CD4-positive, alpha-beta T cell treated with Interleukin-4 for 4 hours (primary cell): ENCODE results near the gene LETMD1.
A peak's percentile ranks its signal among the peaks of the same experiment; 100 is the strongest.

Source experiments
- DNase-seq: peaks from one replicate; pipeline ENCODE4 v3.0.0-alpha.2; 2020

The LETMD1 gene

DNA sequence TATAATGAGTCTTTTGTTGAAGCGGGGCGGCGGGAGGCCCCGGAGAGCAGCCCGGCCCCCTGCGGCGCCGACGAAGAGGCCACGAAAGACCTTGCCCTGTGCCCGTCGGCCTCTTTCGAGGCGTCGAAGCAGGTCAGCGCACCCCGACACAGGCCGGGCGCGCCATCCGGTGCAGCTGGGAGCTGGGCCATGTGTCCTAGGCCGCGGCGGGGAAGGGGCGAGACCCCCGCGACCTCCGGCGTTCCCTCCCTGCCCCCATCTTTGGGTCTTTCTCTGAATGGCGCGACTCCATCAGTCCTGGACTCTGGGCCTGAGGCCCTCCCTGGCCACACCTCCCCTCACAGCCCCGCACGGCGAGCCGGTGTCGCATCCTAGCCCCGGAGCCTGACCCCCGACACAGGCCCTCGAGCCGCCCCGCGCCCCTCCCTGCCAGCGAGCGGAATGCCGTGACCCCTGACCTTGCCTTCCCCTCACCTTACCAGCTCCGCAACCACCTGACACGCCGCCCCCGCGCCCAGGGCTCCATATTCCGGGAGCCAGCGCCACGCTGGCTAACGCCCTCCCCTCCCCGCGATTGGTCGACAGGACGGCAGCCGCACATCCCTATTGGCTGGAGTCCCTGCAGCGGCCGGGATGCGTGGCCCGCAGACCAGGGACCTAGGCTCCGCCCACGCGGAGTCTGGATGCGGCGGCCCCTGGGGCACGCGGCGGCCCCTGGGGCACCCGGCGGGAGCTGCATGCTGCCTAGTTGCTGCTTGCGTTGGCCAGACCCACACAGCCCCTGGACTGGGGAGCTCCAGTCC lies 22.1 kb upstream of the LETMD1 start, which contains the start of gene SLC11A2:
TSS of gene SLC11A2 (minus strand) at position 549 of the 803 bp plus-strand sequence. CDS start 15,656 bp downstream, outside the sequence.
- DNase-seq = peak; percentile 91

DNA sequence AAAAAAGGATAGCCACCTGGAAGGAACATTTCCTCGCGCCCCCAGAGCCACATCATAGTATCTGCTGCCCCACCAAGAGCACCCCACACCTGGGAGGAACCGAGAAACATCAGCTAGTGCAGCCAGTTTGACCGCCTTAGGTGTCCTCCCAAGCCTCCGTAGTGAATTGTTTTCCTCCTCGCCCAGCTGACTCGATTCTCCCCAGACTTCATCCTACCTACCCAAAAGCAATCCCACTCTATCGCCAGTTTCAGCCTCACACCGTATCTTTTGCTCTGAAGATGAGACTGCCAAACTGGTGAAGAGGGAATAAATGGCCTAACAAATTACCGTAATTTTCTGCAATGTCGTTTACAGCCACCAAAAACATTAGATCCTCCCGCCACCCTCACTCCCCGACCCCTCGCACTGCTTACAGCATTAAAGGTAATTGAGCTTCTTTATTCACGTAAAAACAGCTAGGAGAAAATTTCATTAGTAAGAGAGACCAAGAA lies 20.7 kb upstream of the LETMD1 start:
- DNase-seq = no peak

DNA sequence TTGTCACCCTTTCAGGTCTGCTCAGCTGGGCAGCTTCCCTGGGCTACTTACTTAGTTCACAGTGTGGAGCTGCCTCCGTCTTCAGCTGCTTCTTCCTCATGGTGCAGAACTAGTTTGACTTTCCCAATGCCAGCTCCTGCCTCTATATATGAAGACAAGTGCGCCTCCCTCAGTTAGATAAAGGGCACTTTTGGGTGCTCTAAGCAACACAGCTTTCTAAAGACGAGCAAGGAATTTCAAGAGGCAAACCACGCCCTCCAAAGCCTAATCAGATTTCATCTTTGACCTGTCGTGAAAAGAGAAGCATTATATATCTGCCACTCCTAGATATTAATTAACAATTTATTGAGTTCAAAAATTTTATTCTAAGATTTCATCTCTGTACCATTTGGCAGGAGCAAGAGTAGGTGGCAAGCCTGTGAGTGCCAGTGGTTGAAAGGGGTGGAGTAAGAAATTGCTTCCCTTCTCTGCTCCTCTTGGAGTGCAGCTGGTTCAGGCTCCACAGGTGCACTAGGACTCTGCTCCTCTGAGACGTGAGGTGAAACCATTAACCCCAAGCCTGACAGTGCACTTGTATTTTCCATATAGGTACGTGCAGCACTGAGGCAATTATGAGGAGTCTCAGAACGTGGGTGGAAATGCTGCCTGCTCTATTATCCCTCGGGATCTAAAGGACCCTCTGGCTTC lies 19.9 kb upstream of the LETMD1 start:
- peak; percentile 41 for DNase-seq

DNA sequence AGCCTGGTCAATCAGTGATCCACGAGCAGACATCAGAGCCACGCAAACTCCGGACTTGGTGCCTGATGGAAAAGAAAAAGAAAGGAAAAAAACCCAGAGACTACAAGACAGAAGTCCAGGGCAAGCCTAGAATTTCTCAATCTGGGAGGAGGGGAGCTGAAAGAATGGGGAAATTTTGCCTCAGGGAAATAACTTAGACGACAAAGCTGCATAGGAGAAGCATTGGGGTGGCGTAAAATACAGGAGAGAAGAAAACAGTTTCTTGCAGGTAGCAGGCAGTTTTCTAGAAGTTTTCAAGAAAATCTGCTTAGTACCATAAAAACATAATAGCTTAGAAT lies 19.3 kb upstream of the LETMD1 start:
- no peak for DNase-seq

DNA sequence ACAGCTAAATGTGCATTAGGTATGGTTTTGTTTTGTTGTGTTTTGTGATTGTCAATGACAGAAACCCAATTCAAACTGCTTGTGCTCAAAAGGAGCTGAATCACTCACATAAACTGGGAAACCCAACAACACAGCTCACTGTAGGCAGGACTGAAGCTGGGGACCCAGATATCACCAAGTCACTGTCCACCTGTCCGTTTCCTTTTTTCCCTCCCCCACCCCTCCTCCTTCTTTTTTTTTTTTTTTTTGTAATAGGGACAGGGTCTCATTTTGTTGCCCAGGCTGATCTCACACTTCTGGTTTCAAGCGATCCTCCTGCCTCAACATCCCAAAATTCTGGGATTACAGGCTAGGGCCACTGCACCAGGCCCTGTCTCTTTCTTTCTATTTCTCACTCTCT lies 15.1 kb upstream of the LETMD1 start:
- no peak for DNase-seq

DNA sequence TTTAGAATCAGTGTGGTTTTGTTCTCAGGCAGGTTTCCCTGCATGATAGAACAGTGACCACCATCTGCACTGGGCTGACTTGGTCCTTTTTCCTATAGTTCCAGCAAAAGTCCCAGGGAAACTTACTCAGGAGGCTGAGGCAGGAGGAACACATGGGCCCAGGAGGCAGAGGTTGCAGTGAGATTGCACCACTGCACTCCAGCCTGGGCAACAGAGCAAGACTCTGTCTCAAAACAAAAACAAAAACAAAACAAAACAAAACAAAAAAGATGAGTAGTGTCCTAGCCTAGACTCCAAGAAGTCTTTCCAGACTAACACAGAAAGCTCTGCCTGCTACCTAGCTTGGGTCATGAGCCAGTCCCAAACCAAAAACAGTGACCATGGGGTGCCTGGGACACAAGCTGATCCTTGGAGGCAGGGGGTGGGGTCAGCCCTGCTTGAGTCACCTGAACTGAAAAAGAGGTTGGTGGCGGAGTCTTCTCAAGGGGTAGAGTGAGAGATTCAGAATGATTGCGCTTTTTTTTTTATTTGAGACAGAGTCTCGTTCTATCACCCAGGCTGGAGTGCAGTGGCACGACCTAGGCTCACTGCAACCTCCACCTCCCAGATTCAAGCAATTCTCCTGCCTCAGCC lies 14.6 kb upstream of the LETMD1 start:
- DNase-seq = no peak

DNA sequence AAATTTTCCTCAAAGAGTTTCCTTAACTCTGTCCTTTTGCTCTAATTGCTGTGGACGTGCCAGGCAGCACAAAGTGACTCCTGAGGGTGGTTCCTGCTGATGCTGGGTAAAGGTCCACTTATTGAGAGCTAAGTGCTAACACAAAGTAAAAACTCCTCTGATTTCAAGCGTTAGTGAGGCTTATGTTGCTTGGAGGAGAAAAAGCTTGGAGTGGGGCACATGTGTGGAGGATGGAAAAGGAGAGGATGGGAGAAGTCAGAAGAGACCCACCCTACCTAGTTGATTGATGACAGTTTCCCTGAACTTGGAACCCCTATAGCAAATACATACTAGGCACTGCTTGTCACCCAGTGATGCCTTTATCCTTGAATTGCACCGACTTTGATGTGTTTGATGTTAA lies 11.8 kb upstream of the LETMD1 start:
- no peak for DNase-seq

DNA sequence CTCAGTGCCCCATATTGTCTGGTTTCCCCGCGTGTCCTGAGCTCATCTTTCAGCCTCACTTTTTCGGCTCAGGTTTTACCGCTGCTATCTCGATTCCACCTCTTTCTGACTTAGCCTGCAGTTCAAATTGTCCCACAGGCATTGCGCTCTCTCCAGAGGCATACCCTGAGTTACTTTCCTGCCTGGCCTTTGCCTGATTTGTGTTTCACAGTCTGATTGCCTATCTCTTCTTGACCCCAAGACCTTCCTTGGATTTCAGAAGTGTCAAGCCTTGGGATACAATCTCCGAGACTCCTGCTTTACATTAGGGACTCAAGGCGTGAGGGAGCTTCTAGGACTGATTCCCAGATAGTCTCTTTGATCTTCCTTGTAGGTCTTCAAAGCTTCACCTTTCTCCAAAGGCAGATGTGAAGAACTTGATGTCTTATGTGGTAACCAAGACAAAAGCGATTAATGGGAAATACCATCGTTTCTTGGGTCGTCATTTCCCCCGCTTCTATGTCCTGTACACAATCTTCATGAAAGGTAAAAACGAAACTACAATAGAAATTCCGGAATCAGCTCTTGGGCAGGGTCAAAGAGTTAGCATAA lies 629 bp downstream of the LETMD1 start:
- DNase-seq = peak; percentile 18

DNA sequence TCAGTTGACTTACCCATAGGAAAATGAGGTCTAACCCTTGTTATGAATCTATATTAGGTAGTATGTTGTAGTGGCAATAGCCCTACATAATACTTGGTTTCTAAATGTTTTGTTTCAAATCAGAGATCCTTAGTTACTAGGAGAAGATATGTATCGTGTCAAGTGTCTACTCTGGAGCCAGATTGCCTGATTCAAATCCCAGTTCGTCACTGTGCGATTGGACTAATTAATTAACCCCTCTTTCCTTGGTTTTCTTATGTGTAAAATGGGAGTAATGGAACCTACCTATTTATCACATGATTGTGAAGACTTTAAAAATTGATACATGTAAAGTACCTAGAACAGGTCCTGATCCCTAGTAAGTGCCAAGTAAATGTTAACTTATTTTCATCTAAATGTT lies 1.4 kb downstream of the LETMD1 start:
- no peak for DNase-seq

DNA sequence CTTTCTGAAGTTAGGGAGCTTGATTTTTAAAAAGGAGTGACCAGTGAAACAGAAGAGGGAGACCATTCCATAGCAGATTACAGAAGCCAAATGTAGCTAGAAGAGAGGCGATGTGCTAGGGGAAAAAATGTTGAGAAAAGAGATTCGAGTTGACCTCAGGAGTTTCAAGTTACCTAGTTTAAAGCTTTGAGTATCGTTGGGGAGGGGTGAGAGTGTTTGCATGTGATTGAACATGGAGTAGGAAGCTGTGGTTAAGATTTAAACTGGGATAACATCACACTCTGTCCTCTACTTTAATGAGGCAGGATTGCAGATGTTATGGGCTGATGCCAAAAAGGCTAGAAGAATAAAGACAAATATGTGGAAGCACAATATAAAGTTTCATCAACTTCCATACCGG lies 3.7 kb downstream of the LETMD1 start:
- DNase-seq = no peak

DNA sequence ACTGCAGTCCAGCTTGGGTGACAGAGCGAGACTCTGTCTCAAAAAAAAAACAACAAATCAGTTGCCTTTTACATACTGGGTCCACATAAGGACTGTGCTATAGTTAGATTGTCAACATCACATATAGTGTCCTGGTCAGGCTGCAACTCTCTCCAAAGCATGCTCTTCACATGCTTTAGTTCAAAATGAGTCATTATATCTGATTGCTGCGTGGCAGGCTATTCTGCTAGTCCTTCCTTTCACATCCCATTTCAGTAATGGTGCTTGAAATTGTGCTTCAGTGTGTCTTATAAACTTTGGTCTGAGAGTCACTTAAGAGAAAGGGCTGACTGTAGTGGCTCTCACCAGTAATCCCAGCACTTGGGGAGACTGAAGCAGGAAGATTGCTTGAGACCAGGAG lies 6.9 kb downstream of the LETMD1 start:
- DNase-seq = no peak

DNA sequence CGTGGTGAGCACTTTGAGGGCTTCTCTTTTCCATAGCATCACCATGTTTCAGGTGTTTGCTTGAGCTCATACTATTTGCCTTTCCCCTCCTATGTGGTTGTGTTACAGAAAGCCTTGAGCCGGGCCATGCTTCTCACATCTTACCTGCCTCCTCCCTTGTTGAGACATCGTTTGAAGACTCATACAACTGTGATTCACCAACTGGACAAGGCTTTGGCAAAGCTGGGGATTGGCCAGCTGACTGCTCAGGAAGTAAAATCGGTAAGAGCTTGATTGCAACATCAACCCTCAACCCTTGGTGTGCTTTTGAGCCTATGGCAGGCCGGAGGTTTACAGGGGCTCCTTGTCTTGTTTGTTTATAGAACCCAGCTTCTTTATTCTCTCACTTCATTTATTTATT lies 8.1 kb downstream of the LETMD1 start:
- no peak for DNase-seq

DNA sequence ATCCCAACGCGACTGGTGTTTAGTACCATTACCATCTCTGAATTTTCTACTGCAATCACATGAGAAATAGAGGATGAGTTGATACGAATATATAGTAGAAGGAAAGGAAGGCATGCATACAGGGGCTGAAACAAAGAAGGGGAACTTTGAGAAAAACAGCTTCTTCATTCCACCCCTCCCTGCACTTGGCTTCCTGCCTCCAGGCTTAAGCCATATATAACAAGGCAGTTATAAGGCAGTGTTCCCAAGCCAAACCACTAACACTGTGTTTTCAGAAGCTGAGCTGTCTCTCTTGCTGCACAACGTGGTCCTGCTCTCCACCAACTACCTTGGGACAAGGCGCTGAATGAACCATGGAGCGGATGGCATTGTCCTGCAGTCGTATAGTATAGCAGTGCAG lies 11.0 kb downstream of the LETMD1 start:
- DNase-seq = no peak

DNA sequence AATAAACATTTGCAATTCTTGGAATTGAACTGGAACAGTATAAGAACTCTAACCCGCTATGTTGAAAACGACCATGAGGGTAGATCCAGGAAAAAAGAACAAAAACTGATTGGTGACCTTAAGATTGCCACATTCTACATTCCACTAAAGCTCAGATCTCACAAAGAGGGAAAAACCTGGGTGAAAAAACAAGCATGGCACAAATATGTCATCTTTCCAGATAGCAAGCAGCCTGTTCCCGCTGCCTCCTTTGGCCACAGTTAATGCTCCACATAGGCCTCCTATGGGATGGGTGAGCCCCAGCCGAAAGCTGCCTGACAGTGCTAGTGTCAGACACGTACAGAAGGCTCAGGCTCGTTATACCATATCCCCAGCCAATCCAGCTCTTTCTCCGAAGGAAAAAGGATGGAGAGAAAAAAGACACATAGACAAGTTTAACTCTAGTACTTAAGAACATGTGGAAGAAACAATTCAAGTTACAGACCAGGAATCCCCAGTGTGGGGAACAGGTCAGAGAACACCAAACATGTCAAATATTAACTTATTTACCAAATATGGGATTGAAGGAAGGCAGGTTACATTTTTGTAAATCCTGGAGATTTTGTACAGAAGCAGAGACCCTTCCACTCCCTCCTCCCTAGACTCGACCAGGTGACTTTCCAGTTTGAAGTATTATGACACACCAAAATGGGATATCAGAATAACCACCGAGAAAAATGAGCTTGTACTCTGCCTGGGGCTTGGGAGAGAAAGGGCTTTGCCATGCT lies 14.7 kb downstream of the LETMD1 start:
- DNase-seq = no peak

DNA sequence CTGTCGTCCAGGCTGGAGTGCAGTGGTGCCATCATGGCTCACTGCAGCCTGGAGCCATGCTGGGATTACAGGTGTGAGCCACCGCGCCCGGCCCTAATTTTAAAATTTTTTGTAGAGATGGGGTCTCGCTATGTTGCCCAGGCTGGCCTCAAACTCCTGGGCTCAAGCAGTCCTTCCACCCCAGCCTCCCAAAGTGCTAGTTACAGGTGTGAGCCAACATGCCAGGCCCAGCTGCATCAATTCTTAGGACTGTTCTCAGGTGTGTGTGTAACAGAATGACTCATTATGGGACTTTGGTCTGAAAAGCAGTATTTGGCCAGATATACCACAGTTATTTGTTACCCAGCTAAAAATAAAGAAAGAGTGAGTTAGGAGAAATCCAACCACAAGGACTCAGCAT lies 17.4 kb downstream of the LETMD1 start:
- no peak for DNase-seq

DNA sequence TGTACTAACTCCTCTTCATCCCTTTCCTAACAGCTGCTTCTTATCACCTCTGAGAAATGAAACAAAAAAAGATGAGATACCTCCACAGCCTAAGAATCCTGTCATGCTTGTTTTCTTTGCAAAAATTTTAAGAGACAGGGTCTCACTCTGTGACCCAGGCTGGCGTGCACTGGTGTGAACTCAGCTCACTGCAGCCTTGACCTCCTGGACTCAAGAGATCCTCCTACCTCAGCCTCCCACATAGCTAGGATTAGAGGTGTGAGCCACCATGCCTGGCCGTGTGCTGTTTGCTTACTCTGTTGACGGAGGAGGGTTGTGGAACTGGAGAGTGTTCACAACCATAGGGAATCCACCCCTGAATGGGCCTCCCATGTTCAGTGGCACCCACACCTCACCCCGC lies 19.1 kb downstream of the LETMD1 start:
- no peak for DNase-seq

DNA sequence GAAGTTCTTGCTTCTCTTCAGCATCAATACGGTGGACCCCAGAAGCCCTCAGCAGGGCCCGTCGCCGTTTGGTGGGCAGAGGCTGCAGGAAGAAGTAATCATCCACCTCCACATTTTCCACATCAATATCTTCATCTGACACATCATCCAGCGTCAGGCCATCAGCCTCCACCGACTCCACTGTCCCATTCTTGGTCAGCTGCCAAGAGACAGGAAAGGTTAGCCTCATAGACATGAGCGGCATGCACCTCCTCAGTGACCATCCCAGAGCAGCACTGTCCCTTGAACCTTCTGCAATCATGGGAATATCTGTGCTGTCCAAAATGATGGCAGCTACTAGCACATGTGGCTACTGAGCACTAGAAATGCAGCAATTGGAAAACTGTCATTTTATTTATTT lies 19.6 kb downstream of the LETMD1 start:
- no peak for DNase-seq

DNA sequence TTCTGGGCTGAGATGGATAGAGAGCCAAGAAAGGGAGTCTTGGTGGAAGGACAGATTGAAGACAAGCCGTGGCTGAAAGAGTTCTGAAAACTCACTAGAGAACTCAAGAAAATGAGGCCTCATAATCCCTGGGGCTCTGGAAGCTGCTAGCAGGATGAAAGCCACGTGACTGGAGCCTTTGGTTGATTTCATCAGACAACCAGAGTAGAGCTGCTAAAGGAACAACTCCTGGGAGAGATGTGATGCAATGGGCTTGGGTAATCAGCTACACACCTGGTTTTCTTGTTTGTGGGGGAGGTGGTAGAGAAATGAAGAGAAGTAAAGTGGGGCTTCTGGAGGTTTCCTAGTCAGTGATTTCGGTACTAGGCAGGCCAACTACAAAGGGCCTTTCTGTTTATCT lies 21.9 kb downstream of the LETMD1 start:
- DNase-seq = no peak

DNA sequence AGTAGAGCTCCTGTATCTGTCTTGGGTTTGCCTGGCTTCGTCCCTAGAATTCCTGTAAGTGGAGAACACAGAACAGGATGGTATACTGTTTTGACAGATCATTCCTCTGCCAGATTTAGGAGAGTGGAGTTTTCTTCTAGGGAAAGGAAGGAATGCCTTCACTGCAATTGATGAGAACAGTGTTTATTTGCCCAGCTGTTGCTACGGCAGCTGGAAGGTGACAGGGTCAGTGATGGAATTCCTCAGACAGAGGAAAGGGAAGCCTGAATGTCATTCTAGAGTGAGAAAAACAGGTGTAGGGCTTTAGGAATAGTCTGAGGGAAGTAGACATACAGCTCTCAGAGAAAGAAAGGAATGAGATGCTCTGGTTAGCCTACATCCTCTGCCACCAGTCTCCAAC lies 23.5 kb downstream of the LETMD1 start:
- no peak for DNase-seq

DNA sequence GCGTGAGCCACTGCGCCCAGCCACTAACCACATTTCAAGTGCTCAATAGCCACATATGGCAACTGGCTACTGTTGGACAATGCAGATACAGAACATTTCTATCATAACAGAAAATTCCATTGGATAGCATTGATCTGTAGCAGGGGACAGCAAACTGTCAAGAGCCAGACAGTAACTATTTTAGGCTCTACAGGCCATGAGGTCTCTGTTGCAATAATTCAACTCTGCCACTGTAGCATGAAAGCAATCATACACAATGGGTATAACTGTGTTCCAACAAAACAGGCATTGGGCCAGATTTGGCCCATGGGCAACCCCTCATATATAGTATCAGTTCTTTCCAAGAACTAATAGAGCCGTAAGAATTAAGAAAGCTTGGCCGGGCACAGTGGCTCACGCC lies 27.3 kb downstream of the LETMD1 start:
- DNase-seq = no peak

DNA sequence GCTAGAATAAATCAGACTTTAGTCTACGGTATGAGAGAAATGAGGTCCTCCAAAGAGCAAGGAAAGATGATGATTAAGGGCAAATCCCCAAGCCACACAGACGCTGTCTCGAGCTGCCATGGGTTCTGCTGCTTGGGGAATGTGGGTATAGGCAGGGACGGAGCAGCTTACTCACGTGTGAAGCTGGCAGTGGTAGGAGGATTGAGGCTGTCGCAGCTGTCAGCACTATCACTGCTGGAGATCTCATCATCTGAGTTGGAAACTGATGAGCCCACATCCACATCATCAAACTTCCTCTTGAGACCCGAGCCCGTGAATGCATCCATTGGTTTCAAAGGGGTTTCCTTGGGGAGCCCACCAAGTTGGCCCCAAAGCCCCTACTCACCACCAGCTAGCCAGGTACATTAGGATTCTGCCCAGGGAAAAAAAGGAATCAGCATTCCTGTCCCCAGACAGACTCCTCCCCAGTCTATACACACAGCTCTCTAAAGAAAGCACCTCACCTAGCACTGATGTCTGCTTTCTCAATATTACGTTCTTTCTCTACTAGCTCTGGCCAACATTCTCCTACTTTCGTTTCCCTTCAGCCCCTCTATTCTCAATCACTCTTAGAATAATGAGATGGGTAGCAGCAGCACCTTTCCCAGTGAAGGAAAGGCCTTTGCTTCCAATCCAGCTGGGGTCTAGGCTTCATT lies 28.3 kb downstream of the LETMD1 start:
- DNase-seq = no peak

DNA sequence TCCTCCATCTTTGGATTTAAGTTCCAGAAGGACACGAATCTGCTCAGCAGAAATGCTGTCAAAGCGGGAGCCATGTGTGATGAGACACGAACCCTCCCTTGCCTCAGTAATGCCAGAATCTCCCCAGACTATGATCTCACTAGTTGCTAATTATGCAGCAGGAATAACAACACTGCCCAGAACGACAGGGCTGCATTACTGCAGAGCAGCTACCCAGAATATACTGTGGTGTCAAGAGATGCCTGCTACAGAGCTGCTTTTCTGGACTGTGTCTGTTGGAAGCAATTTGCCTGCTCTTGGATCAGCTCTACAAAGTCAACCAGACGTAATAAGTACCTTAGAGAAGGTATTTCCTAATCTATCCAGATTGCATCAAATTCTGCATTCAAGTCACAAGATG lies 29.8 kb downstream of the LETMD1 start:
- DNase-seq = no peak
